HL-60 (cell line): Measurements from ENCODE around the gene CNTF.

ENCODE experiments used
- CTCF ChIP-seq: IDR thresholded peaks from one replicate; pipeline ENCODE4 v1.5.1; 2011; ENCODE audit warnings: low read length, control low read depth, inconsistent platforms; ENCODE audit not compliant: insufficient read depth
- GABPA ChIP-seq: IDR thresholded peaks from 2 replicates; pipeline ENCODE4 v1.6.1; 2012; ENCODE audit warnings: low read depth
- POLR2AphosphoS5 ChIP-seq: IDR thresholded peaks from 2 replicates; pipeline ENCODE4 v1.6.1; 2012; ENCODE audit warnings: low read depth
- REST ChIP-seq: IDR thresholded peaks from 2 replicates; pipeline ENCODE4 v1.6.1; 2012; ENCODE audit warnings: low read depth; ENCODE audit not compliant: insufficient replicate concordance
- SPI1 ChIP-seq: IDR thresholded peaks from 2 replicates; pipeline ENCODE4 v1.6.1; 2012; ENCODE audit warnings: low read depth, mild to moderate bottlenecking, borderline replicate concordance

GRCh38 chr11:58578136-58578634, 44.3 kb upstream of the CNTF start:
- no peak for TF ChIP-seq CTCF
- no peak for TF ChIP-seq SPI1
- no peak for TF ChIP-seq POLR2AphosphoS5
- TF ChIP-seq GABPA, result peak; percentile 92
- TF ChIP-seq REST, result peak; percentile 31
